Keratinocyte (primary cell): ENCODE data around the gene DISC1. TPM values are rescaled to one million over a fixed set of nuclear protein-coding genes. Genes with fewer than 3 reads are reported as not detected.

Experiments
- DNase-seq: peaks from one replicate; pipeline ENCODE4 v3.0.0-alpha.2; 2011; ENCODE audit warnings: low read depth, missing footprints, low spot score
- FAIRE-seq: peaks from 2 replicates; lab custom pipeline; 2011; peaks lifted over from hg19 to GRCh38; lab: Jason Lieb, UNC
- H2AFZ ChIP-seq: 2 replicates; pipeline ENCODE4 v1.6.0; 2012; ENCODE audit warnings: low read length, control low read depth, inconsistent platforms; ENCODE audit not compliant: control insufficient read depth
- H3K27ac ChIP-seq: 2 replicates; pipeline ENCODE4 v1.5.1; 2011; ENCODE audit warnings: low read length; ENCODE audit not compliant: control insufficient read depth, insufficient read depth
- H3K27me3 ChIP-seq: 3 replicates; pipeline ENCODE4 v1.6.0; 2011; ENCODE audit warnings: low read length; ENCODE audit not compliant: control insufficient read depth, insufficient read depth; ENCODE audit errors: extremely low read depth
- H3K36me3 ChIP-seq, 2 experiments: 2 replicates in 1 of 2; 3 replicates in 1 of 2; pipeline ENCODE4 v1.5.1; 2011; ENCODE audit warnings: low read length in 2 of 2, mild to moderate bottlenecking in 1 of 2; ENCODE audit not compliant: control insufficient read depth in 2 of 2, insufficient read depth in 2 of 2; ENCODE audit errors: extremely low read depth in 1 of 2
- H3K4me1 ChIP-seq: 3 replicates; pipeline ENCODE4 v1.5.1; 2011; ENCODE audit warnings: low read length; ENCODE audit not compliant: control insufficient read depth, insufficient read depth; ENCODE audit errors: extremely low read depth
- H3K4me2 ChIP-seq: 3 replicates; pipeline ENCODE4 v1.6.0; 2011; ENCODE audit warnings: low read depth, low read length; ENCODE audit not compliant: control insufficient read depth, insufficient read depth; ENCODE audit errors: extremely low read depth
- H3K4me3 ChIP-seq, 3 experiments: fragments of 200-600 bp in 1 of 3; sonication (generic) in 1 of 3; 2 replicates in 2 of 3; 3 replicates in 1 of 3; pipeline ENCODE4 v1.5.1; 2011 to 2016; ENCODE audit warnings: low read length in 3 of 3, mild to moderate bottlenecking in 3 of 3, control low read depth in 2 of 3, inconsistent platforms in 1 of 3, low read depth in 1 of 3, mixed read lengths in 1 of 3, mixed run types in 1 of 3, moderate library complexity in 1 of 3; ENCODE audit not compliant: control insufficient read depth in 2 of 3, insufficient read depth in 2 of 3; ENCODE audit errors: extremely low read depth in 1 of 3
- H3K79me2 ChIP-seq: 2 replicates; pipeline ENCODE4 v1.6.0; 2012; ENCODE audit warnings: low read length; ENCODE audit not compliant: control insufficient read depth, insufficient read depth
- H3K9ac ChIP-seq: 3 replicates; pipeline ENCODE4 v1.6.0; 2011; ENCODE audit warnings: low read length; ENCODE audit not compliant: control insufficient read depth, insufficient read depth; ENCODE audit errors: extremely low read depth
- H3K9me1 ChIP-seq: 3 replicates; pipeline ENCODE4 v1.6.0; 2011; ENCODE audit warnings: low read length; ENCODE audit not compliant: control insufficient read depth, insufficient read depth; ENCODE audit errors: extremely low read depth
- H3K9me3 ChIP-seq: 2 replicates; pipeline ENCODE4 v1.5.1; 2012; ENCODE audit warnings: low read depth, low read length; ENCODE audit not compliant: control insufficient read depth
- H4K20me1 ChIP-seq: 3 replicates; pipeline ENCODE4 v1.6.0; 2011; ENCODE audit warnings: low read length; ENCODE audit not compliant: control insufficient read depth, insufficient read depth; ENCODE audit errors: extremely low read depth
- CTCF ChIP-seq, 3 experiments: IDR thresholded peaks in 1 of 3; conservative IDR thresholded peaks in 1 of 3; optimal IDR thresholded peaks in 1 of 3; 2 replicates in 2 of 3; 3 replicates in 1 of 3; pipeline versions ENCODE3 to v1.5.1; 2011; ENCODE audit warnings: low read length in 3 of 3, mild to moderate bottlenecking in 3 of 3, moderate library complexity in 2 of 3, control low read depth in 1 of 3, inconsistent platforms in 1 of 3; ENCODE audit not compliant: insufficient read depth in 2 of 3; ENCODE audit errors: extremely low read depth in 1 of 3
- EZH2 ChIP-seq: IDR thresholded peaks from one replicate; pipeline ENCODE4 v1.6.1; 2012; ENCODE audit warnings: inconsistent platforms, mild to moderate bottlenecking, low read length, moderate library complexity
- dilution Hi-C: fragments of 300-500 bp; cut with MboI; formaldehyde crosslinking; loops from one replicate; pipeline ENCODE4 v1.7.0; 2020; ENCODE audit warnings: low sequenced_read_pairs; ENCODE audit not compliant: extremely low pct_ligation_motif_present
- polyA plus RNA-seq, 5 experiments: library from polyadenylated mRNA; depleted of rRNA in 3 of 5; stranded (reverse) in 3 of 5; stranded (forward) in 1 of 5; unstranded in 1 of 5; fragments of >200 nt; gene quantifications; 1 replicate in 1 of 5; 2 replicates in 3 of 5; 3 replicates in 1 of 5; pipeline versions ENCODE4 v1.2.1 to v1.2.3, GENCODE V29; 2011 to 2012; ENCODE audit warnings: missing spikeins in 2 of 5, low read depth in 1 of 5, low replicate concordance in 1 of 5

DISC1 gene
- polyA plus RNA-seq, 1 donor (not counting 4 experiments of a cell fraction or from before 2014, with no cell fraction given) = 0.47 TPM

DNA sequence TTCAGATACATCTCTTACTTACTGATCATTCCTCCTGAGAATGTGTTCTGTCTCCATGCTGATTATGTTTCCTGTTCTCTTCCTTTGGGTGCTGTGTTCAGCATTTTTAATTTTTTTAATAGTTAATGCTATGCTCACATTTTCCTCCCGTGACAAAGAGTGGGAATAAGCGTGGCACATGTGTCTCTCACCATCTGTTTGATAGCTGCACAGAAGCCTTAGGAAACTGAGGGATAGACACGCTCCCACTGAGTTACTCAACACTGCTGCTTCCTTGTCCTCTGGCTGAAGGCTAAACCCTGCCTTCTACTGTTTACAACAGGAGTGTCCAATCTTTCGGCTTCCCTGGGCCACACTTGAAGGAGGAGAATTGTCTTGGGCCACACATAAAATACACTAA lies 264.2 kb downstream of the DISC1 start:
- Histone ChIP-seq H3K4me3 (no peak overlapping the region), H3K4me1 (no peaks in the 10 kb centered on the region), H3K36me3 (no peaks in the 10 kb centered on the region), H3K27me3 (no peaks in the 10 kb centered on the region), H4K20me1 (no peaks in the 10 kb centered on the region), H3K4me2 (no peak overlapping the region), H3K79me2 (no peaks in the 10 kb centered on the region), H3K9me1 (no peaks in the 10 kb centered on the region), H3K9me3 (no peaks in the 10 kb centered on the region), H2AFZ (no peak overlapping the region), H3K27ac (no peak overlapping the region), H3K9ac (no peak overlapping the region)
- DNase-seq (no peak), FAIRE-seq (no peak)
- no peak for TF ChIP-seq CTCF (optimal IDR thresholded peaks at IDR 0.05 in 1 of 3, IDR thresholded peaks at IDR 0.05 in 1 of 3, conservative IDR thresholded peaks at IDR 0.05 in 1 of 3; ENCODE audit: extremely low read depth in 1 of 3, insufficient read depth in 2 of 3, low read length in 3 of 3)
- TF ChIP-seq EZH2 = no peak
- dilution Hi-C loops = no loop called here

DNA sequence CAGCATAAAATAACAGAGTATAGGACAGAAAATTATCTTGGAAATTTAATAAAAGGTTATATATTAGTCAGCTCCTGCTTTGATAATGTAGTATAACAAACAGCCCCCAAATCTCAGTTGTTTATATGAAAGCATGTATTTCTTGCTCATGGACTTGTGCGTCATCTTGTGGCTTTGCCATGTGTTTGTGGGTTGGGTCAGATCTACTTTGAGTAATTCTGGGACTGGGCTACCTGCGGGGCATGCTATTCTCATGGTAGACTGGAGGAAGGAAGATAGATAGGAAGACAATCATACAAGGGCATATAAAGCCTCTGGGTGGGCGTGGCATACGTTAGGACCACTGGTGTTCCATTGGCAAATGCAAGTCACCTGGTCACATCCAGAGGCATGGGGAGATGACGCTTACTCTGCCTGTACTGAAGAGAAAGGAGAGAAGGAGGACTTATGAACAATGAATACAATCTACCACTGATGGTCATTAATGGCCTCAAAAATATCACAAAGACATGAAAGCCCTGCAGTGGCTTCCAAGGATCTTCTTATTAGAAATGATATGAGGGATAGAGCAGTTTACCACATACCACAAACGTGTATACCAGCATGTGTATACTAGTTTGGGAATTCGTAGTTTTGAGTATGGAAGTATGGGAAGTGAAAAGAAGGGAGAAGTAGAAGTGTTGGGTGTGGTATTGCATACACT lies 267.0 kb downstream of the DISC1 start:
- Histone ChIP-seq H3K4me2 (no peak overlapping the region), H3K9me3 (no peaks in the 10 kb centered on the region), H3K27me3 (no peaks in the 10 kb centered on the region), H2AFZ (no peak overlapping the region), H3K9me1 (no peaks in the 10 kb centered on the region), H3K27ac (no peak overlapping the region), H4K20me1 (no peaks in the 10 kb centered on the region), H3K4me3 (no peak overlapping the region), H3K36me3 (no peaks in the 10 kb centered on the region), H3K9ac (no peak overlapping the region), H3K79me2 (no peaks in the 10 kb centered on the region), H3K4me1 (no peaks in the 10 kb centered on the region)
- FAIRE-seq (no peak), DNase-seq (no peak)
- dilution Hi-C loops = no loop called here
- TF ChIP-seq CTCF (optimal IDR thresholded peaks at IDR 0.05 in 1 of 3, IDR thresholded peaks at IDR 0.05 in 1 of 3, conservative IDR thresholded peaks at IDR 0.05 in 1 of 3; ENCODE audit: extremely low read depth in 1 of 3, insufficient read depth in 2 of 3, low read length in 3 of 3) (no peak), EZH2 (no peak)
